Neural cell (in vitro differentiated cells): ENCODE data around the gene TNC. TPM values are rescaled to one million over a fixed set of nuclear protein-coding genes. Genes with fewer than 3 reads are reported as not detected.

Experiments
- H2AFZ ChIP-seq: fragments of 200-600, 300-800 bp; sonication (generic), shearing (Covaris generic); 2 replicates; pipeline ENCODE4 v1.6.0; 2014; ENCODE audit warnings: low read depth, mild to moderate bottlenecking, antibody characterized with exemption, low read length, moderate library complexity
- H3F3A ChIP-seq: fragments of 200-600 bp; shearing (Covaris generic); 2 replicates; pipeline ENCODE4 v1.6.1; 2016; ENCODE audit warnings: mild to moderate bottlenecking, moderate library complexity, mixed read lengths, antibody characterized with exemption, low read length; ENCODE audit not compliant: insufficient read depth, poor library complexity, severe bottlenecking
- H3K27ac ChIP-seq: fragments of 200-600, 300-800 bp; sonication (generic), shearing (Covaris generic); 2 replicates; pipeline ENCODE4 v1.5.1; 2014; ENCODE audit warnings: mild to moderate bottlenecking, low read length, moderate library complexity
- H3K27me3 ChIP-seq: fragments of 300-800, 200-600 bp; sonication (generic), shearing (Covaris generic); 2 replicates; pipeline ENCODE4 v1.6.0; 2014; ENCODE audit warnings: mild to moderate bottlenecking, low read depth, low read length, moderate library complexity; ENCODE audit not compliant: insufficient read depth
- H3K36me3 ChIP-seq: fragments of 300-800, 200-600 bp; sonication (generic), shearing (Covaris generic); 2 replicates; pipeline ENCODE4 v1.5.1; 2014; ENCODE audit warnings: mild to moderate bottlenecking, antibody characterized with exemption, low read length, moderate library complexity; ENCODE audit not compliant: insufficient read depth
- H3K4me2 ChIP-seq: fragments of 300-800, 200-600 bp; sonication (generic), shearing (Covaris generic); 2 replicates; pipeline ENCODE4 v1.6.0; 2014; ENCODE audit warnings: mild to moderate bottlenecking, low read length
- H3K4me3 ChIP-seq: fragments of 300-800, 200-600 bp; sonication (generic), shearing (Covaris generic); 2 replicates; pipeline ENCODE4 v1.5.1; 2014; ENCODE audit warnings: mild to moderate bottlenecking, low read length, moderate library complexity
- H3K79me2 ChIP-seq: fragments of 200-600 bp; shearing (Covaris generic); replicated peaks from 2 replicates; pipeline ENCODE4 v1.6.0; 2014; ENCODE audit warnings: mild to moderate bottlenecking, low read length, moderate library complexity; ENCODE audit not compliant: insufficient read depth
- H3K9ac ChIP-seq: fragments of 300-800, 200-600 bp; sonication (generic), shearing (Covaris generic); 2 replicates; pipeline ENCODE4 v1.6.1; 2016; ENCODE audit warnings: mild to moderate bottlenecking, low read length, mixed read lengths
- H3K9me2 ChIP-seq: fragments of 200-600 bp; shearing (Covaris generic); 2 replicates; pipeline ENCODE4 v1.6.1; 2016; ENCODE audit warnings: mild to moderate bottlenecking, low read length, mixed read lengths; ENCODE audit not compliant: insufficient read depth
- H3K9me3 ChIP-seq: fragments of 200-600, 300-800 bp; sonication (generic), shearing (Covaris generic); 2 replicates; pipeline ENCODE4 v1.6.1; 2016; ENCODE audit warnings: mild to moderate bottlenecking, mixed run types, low read length, moderate library complexity, mixed read lengths
- H4K20me1 ChIP-seq: fragments of 200-600 bp; shearing (Covaris generic); 2 replicates; pipeline ENCODE4 v1.6.1; 2016; ENCODE audit warnings: mild to moderate bottlenecking, mixed run types; ENCODE audit not compliant: insufficient read depth
- CTCF ChIP-seq: fragments of 450-650 bp; IDR thresholded peaks from 2 replicates; pipeline ENCODE4 v1.5.1; 2014; ENCODE audit warnings: antibody characterized with exemption, mild to moderate bottlenecking, moderate library complexity; ENCODE audit not compliant: poor library complexity, severe bottlenecking
- EP300 ChIP-seq: fragments of 450-650 bp; conservative IDR thresholded peaks from 2 replicates; pipeline ENCODE4 v1.6.1; 2014; ENCODE audit warnings: antibody characterized with exemption, mild to moderate bottlenecking, moderate library complexity; ENCODE audit not compliant: poor library complexity, severe bottlenecking
- EZH2 ChIP-seq: fragments of 200-600, 300-800 bp; shearing (Covaris generic), sonication (generic); IDR thresholded peaks from 2 replicates; pipeline ENCODE4 v1.6.1; 2014; ENCODE audit warnings: antibody characterized with exemption, low read length, borderline replicate concordance, mild to moderate bottlenecking; ENCODE audit not compliant: insufficient read depth, poor library complexity, severe bottlenecking
- MXI1 ChIP-seq: fragments of 450-650 bp; conservative IDR thresholded peaks from 2 replicates; pipeline ENCODE4 v1.6.1; 2014; ENCODE audit warnings: antibody characterized with exemption, mild to moderate bottlenecking; ENCODE audit not compliant: poor library complexity, severe bottlenecking
- POLR2AphosphoS5 ChIP-seq: IDR thresholded peaks from 2 replicates; pipeline ENCODE4 v1.6.1; 2012
- RAD21 ChIP-seq: fragments of 450-650 bp; conservative IDR thresholded peaks from 2 replicates; pipeline ENCODE4 v1.6.1; 2014; ENCODE audit warnings: antibody characterized with exemption, mild to moderate bottlenecking, moderate library complexity
- SMC3 ChIP-seq: fragments of 450-650 bp; conservative IDR thresholded peaks from 2 replicates; pipeline ENCODE4 v1.6.1; 2014; ENCODE audit warnings: antibody characterized with exemption, mild to moderate bottlenecking, moderate library complexity; ENCODE audit not compliant: poor library complexity
- TAF1 ChIP-seq: IDR thresholded peaks from 2 replicates; pipeline ENCODE4 v1.6.1; 2012; ENCODE audit warnings: low read depth
- polyA plus RNA-seq: library from polyadenylated mRNA; depleted of rRNA; stranded (reverse); fragments of >200 nt; gene quantifications from 2 replicates; pipeline ENCODE4 v1.2.3, GENCODE V29; 2014
- TF ChIP-seq, protein P1 (sequence below): IDR thresholded peaks from 2 replicates; pipeline ENCODE4 v1.6.1; 2012; ENCODE audit warnings: borderline replicate concordance

Gene TNC
- polyA plus RNA-seq, 1 donor from 2014 or later, result 2.1 TPM

DNA sequence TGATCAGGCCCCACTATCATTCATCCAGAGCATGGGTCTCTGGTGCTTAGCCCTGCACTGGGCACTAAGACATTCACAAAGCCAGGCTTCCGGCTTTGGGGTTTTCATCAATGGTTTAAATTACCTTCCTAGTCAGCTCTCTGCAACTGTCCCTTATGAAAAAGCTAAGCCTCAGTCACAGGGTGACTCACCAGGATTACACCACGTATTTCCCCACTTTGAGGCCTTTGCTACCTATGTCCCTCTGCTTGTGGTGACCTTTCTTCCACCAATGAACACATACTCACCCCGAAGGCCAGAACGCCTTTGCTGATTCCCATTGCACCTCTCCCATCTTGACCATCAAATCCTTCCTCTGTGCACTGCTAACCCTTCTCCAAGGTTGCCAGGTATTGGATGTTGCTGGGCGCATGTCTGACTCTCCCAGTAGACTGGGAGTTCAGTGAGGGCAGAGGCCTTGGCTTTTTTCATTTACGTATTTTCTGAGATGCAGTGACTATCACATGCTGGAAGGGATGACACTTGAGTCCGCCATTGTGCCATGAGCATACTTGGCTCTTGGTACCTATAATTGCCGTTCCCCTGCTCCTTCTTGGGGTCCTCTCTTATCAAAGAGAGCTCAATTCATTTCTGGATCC lies 128.9 kb downstream of the TNC start:
- H2AFZ ChIP-seq, result no peak overlapping the region
- H3K9me2 ChIP-seq, result no peaks in the 10 kb centered on the region
- no peaks in the 10 kb centered on the region for H4K20me1 ChIP-seq
- no peak overlapping the region for H3K4me3 ChIP-seq
- TF ChIP-seq EZH2 (no peak), POLR2AphosphoS5 (no peak), EP300 (no peak)
- H3K4me2 ChIP-seq, result no peak overlapping the region
- no peaks in the 10 kb centered on the region for H3K79me2 ChIP-seq
- H3K27me3 ChIP-seq, result no peaks in the 10 kb centered on the region
- no peak overlapping the region for H3K27ac ChIP-seq
- H3K9ac ChIP-seq, result no peak overlapping the region
- H3F3A ChIP-seq, result no peaks in the 10 kb centered on the region
- no peaks in the 10 kb centered on the region for H3K36me3 ChIP-seq
- no peaks in the 10 kb centered on the region for H3K9me3 ChIP-seq

- no peak for TF ChIP-seq MXI1
- no peak for TF ChIP-seq POLR2AphosphoS5
- TF ChIP-seq TAF1, result no peak
- TF ChIP-seq EP300, result no peak
- TF ChIP-seq, protein P1, sequence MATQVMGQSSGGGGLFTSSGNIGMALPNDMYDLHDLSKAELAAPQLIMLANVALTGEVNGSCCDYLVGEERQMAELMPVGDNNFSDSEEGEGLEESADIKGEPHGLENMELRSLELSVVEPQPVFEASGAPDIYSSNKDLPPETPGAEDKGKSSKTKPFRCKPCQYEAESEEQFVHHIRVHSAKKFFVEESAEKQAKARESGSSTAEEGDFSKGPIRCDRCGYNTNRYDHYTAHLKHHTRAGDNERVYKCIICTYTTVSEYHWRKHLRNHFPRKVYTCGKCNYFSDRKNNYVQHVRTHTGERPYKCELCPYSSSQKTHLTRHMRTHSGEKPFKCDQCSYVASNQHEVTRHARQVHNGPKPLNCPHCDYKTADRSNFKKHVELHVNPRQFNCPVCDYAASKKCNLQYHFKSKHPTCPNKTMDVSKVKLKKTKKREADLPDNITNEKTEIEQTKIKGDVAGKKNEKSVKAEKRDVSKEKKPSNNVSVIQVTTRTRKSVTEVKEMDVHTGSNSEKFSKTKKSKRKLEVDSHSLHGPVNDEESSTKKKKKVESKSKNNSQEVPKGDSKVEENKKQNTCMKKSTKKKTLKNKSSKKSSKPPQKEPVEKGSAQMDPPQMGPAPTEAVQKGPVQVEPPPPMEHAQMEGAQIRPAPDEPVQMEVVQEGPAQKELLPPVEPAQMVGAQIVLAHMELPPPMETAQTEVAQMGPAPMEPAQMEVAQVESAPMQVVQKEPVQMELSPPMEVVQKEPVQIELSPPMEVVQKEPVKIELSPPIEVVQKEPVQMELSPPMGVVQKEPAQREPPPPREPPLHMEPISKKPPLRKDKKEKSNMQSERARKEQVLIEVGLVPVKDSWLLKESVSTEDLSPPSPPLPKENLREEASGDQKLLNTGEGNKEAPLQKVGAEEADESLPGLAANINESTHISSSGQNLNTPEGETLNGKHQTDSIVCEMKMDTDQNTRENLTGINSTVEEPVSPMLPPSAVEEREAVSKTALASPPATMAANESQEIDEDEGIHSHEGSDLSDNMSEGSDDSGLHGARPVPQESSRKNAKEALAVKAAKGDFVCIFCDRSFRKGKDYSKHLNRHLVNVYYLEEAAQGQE, result no peak
- no peak for TF ChIP-seq EZH2
- TF ChIP-seq RAD21, result no peak
- no peak for TF ChIP-seq CTCF
- no peak for TF ChIP-seq SMC3
- H3F3A ChIP-seq, result no peaks in the 10 kb centered on the region
Observed at GRCh38 chr9:114987116-114987515, 130.8 kb downstream of the TNC start.

More at GRCh38 chr9:114987116-114987515, 130.8 kb downstream of the TNC start:
- H3K4me3 ChIP-seq, result no peak overlapping the region
- H4K20me1 ChIP-seq, result no peaks in the 10 kb centered on the region
- no peaks in the 10 kb centered on the region for H3K9me2 ChIP-seq
- H3K9me3 ChIP-seq, result no peaks in the 10 kb centered on the region
- H3K9ac ChIP-seq, result no peak overlapping the region
- no peaks in the 10 kb centered on the region for H3K79me2 ChIP-seq
- H2AFZ ChIP-seq, result no peak overlapping the region
- no peaks in the 10 kb centered on the region for H3K36me3 ChIP-seq
- H3K27ac ChIP-seq, result no peak overlapping the region
- H3K4me2 ChIP-seq, result no peak overlapping the region
- no peaks in the 10 kb centered on the region for H3K27me3 ChIP-seq
